Measurements from ENCODE around the gene CARD9. TPM values are rescaled to one million over a fixed set of nuclear protein-coding genes. Genes with fewer than 3 reads are reported as not detected.

The CARD9 gene
- total and polyA plus RNA-seq, 2 of the 8 experiments (the other 6 are each of a cell fraction or from before 2014, with no cell fraction given), result 0.15 to 1.1 TPM

DNA sequence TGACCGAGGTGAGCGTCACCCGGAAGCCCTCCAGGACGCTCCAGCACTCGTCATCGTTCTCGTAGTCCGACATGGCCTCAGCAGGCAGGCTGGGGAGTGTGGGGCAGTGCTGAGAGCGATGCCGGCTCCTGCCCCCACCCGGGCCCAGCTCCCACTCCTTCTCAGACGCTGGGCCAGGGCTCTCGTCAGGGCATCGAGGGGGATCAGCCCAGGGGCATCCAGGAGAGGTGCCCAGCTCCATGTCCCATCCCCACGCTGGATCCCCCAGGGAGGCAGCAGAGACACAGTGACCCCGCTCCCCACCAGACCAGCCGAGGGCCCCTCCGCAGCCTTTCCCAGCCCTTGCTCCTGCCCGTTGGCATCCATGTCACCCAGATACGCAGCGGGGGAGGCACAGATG, 1.5 kb downstream of the CARD9 start (continued):
- TF ChIP-seq HDAC2 (IDR thresholded peaks at IDR 0.05; ENCODE audit: borderline replicate concordance in 1 of 2, low read depth in 2 of 2, low read length in 2 of 2), result no peak
- no peak for TF ChIP-seq SP2 (IDR thresholded peaks at IDR 0.05; ENCODE audit: low read length)
- TF ChIP-seq POU5F1 (IDR thresholded peaks at IDR 0.05; ENCODE audit: low read depth, low read length), result no peak
- TF ChIP-seq, protein P1, sequence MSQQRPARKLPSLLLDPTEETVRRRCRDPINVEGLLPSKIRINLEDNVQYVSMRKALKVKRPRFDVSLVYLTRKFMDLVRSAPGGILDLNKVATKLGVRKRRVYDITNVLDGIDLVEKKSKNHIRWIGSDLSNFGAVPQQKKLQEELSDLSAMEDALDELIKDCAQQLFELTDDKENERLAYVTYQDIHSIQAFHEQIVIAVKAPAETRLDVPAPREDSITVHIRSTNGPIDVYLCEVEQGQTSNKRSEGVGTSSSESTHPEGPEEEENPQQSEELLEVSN (IDR thresholded peaks at IDR 0.05), result no peak
- no peak for TF ChIP-seq GABPA (IDR thresholded peaks at IDR 0.05; ENCODE audit: borderline replicate concordance, insufficient read depth, low read length)
